Stomach smooth muscle (tissue), 2 donors: Measurements from ENCODE around the gene DNAJB6.

Source experiments
- H3K27ac ChIP-seq: one replicate; pipeline ENCODE4 v1.7.0; 2013; ENCODE audit warnings: mild to moderate bottlenecking, low read length, inconsistent platforms
- H3K27me3 ChIP-seq, 2 donors: one replicate each; pipeline ENCODE4 v1.7.0; 2013; ENCODE audit warnings: low read length in 2 of 2; ENCODE audit not compliant: insufficient read depth in 2 of 2, control insufficient read depth in 1 of 2
- H3K36me3 ChIP-seq, 2 donors: one replicate each; pipeline ENCODE4 v1.7.0; 2013; ENCODE audit warnings: low read length in 2 of 2; ENCODE audit not compliant: control insufficient read depth in 2 of 2, insufficient read depth in 2 of 2
- H3K4me1 ChIP-seq: one replicate; pipeline ENCODE4 v1.7.0; 2013; ENCODE audit warnings: low read length; ENCODE audit not compliant: control insufficient read depth, insufficient read depth
- H3K4me3 ChIP-seq, 2 donors: one replicate each; pipeline ENCODE4 v1.7.0; 2013; ENCODE audit warnings: low read length in 2 of 2
- H3K9ac ChIP-seq, 2 donors: one replicate each; pipeline ENCODE4 v1.7.0; 2013; ENCODE audit warnings: low read length in 2 of 2, mild to moderate bottlenecking in 1 of 2
- H3K9me3 ChIP-seq, 2 donors: one replicate each; pipeline ENCODE4 v1.7.0; 2013; ENCODE audit warnings: low read length in 2 of 2; ENCODE audit not compliant: control insufficient read depth in 2 of 2
- donor health status: healthy.
- donor health status: Pancreatic carcinoma.

Gene DNAJB6

GRCh38 chr7:157425137-157425731 is 88.4 kb downstream of the DNAJB6 start:
- Histone ChIP-seq H3K27ac (no peak overlapping the region), H3K9ac (no peak overlapping the region), H3K4me3 (no peak overlapping the region), H3K27me3 (no peaks in the 10 kb centered on the region), H3K4me1 (peaks cover 2% of the 10 kb centered on the region), H3K36me3 (peaks cover 0 to 2% of the 10 kb centered on the region in 2 donors), H3K9me3 (no peaks in the 10 kb centered on the region)

- peaks cover 0 to 2% of the 10 kb centered on the region in 2 donors for H3K36me3 ChIP-seq
- no peak overlapping the region for H3K27ac ChIP-seq
- no peaks in the 10 kb centered on the region for H3K9me3 ChIP-seq
- H3K4me1 ChIP-seq = peaks cover 2% of the 10 kb centered on the region
- H3K9ac ChIP-seq = no peak overlapping the region
- H3K27me3 ChIP-seq = no peaks in the 10 kb centered on the region
- H3K4me3 ChIP-seq = no peak overlapping the region
Observed at GRCh38 chr7:157425761-157426160, 89.0 kb downstream of the DNAJB6 start.

- no peak overlapping the region for H3K9ac ChIP-seq
- H3K27ac ChIP-seq = no peak overlapping the region
- no peaks in the 10 kb centered on the region for H3K27me3 ChIP-seq
Observed at GRCh38 chr7:157426463-157427301, 89.9 kb downstream of the DNAJB6 start.

GRCh38 chr7:157427811-157428553 is 91.2 kb downstream of the DNAJB6 start:
- no peak overlapping the region for H3K4me3 ChIP-seq
- no peak overlapping the region for H3K27ac ChIP-seq
- H3K36me3 ChIP-seq = no peaks in the 10 kb centered on the region
- H3K27me3 ChIP-seq = no peaks in the 10 kb centered on the region
- peaks cover 10% of the 10 kb centered on the region for H3K4me1 ChIP-seq
- no peaks in the 10 kb centered on the region for H3K9me3 ChIP-seq
- no peak overlapping the region for H3K9ac ChIP-seq

More at GRCh38 chr7:157426463-157427301, 89.9 kb downstream of the DNAJB6 start:
- H3K4me1 ChIP-seq = peaks cover 2% of the 10 kb centered on the region
- no peak overlapping the region for H3K4me3 ChIP-seq
- H3K9me3 ChIP-seq = no peaks in the 10 kb centered on the region
- peaks cover 0 to 2% of the 10 kb centered on the region in 2 donors for H3K36me3 ChIP-seq

GRCh38 chr7:157428554-157428945 is 91.7 kb downstream of the DNAJB6 start:
- no peaks in the 10 kb centered on the region for H3K9me3 ChIP-seq
- H3K36me3 ChIP-seq = no peaks in the 10 kb centered on the region
- no peak overlapping the region for H3K4me3 ChIP-seq
- no peaks in the 10 kb centered on the region for H3K27me3 ChIP-seq
- H3K4me1 ChIP-seq = peaks cover 10% of the 10 kb centered on the region
- no peak overlapping the region for H3K9ac ChIP-seq
- H3K27ac ChIP-seq = no peak overlapping the region

- Histone ChIP-seq H3K27ac (no peak overlapping the region), H3K9me3 (no peaks in the 10 kb centered on the region), H3K36me3 (no peaks in the 10 kb centered on the region), H3K4me1 (peaks cover 10% of the 10 kb centered on the region), H3K27me3 (no peaks in the 10 kb centered on the region), H3K9ac (no peak overlapping the region), H3K4me3 (no peak overlapping the region)
Observed at GRCh38 chr7:157429001-157429679, 92.3 kb downstream of the DNAJB6 start.

GRCh38 chr7:157429680-157430224 is 92.9 kb downstream of the DNAJB6 start:
- Histone ChIP-seq H3K27me3 (no peaks in the 10 kb centered on the region), H3K27ac (no peak overlapping the region), H3K36me3 (no peaks in the 10 kb centered on the region), H3K4me3 (no peak overlapping the region), H3K4me1 (peaks cover 10% of the 10 kb centered on the region), H3K9me3 (no peaks in the 10 kb centered on the region), H3K9ac (no peak overlapping the region)

GRCh38 chr7:157430721-157431120 is 93.9 kb downstream of the DNAJB6 start:
- Histone ChIP-seq H3K9ac (no peak overlapping the region), H3K27me3 (no peaks in the 10 kb centered on the region), H3K27ac (no peak overlapping the region), H3K36me3 (no peaks in the 10 kb centered on the region), H3K4me3 (no peak overlapping the region), H3K4me1 (peaks cover 8% of the 10 kb centered on the region), H3K9me3 (no peaks in the 10 kb centered on the region)

- H3K27me3 ChIP-seq = no peaks in the 10 kb centered on the region
- H3K36me3 ChIP-seq = no peaks in the 10 kb centered on the region
- peaks cover 8% of the 10 kb centered on the region for H3K4me1 ChIP-seq
- no peak overlapping the region for H3K9ac ChIP-seq
- H3K27ac ChIP-seq = no peak overlapping the region
- no peak overlapping the region for H3K4me3 ChIP-seq
- H3K9me3 ChIP-seq = no peaks in the 10 kb centered on the region
Observed at GRCh38 chr7:157431173-157431950, 94.6 kb downstream of the DNAJB6 start.
